IMR-90 (cell line): ENCODE data around the gene EXOC1L. TPM values are rescaled to one million over a fixed set of nuclear protein-coding genes. Genes with fewer than 3 reads are reported as not detected.

ENCODE experiments used
- ATAC-seq: fragments of 200-7000 bp; cut with Tn5 transposase; 2 replicates; pipeline ENCODE4 v1.9.1; 2020; ENCODE audit warnings: low read depth, mild to moderate bottlenecking, moderate library complexity
- BruUV-seq: library from RNA; stranded (reverse); fragments of 400-500 nt; replicated peaks from 2 replicates; lab custom pipeline; 2021; lab: Mats Ljungman, UMichigan
- CTCF ChIA-PET: fragments of 300-600 bp; formaldehyde crosslinking; extraction: SDS; loops from one replicate; lab custom pipeline; 2021; ENCODE audit warnings: antibody characterized with exemption; lab: Yijun Ruan, JAX
- POLR2A ChIA-PET: fragments of 300-600 bp; sonication (Branson Sonifier 250); formaldehyde crosslinking; loops from one replicate; lab custom pipeline; 2022; ENCODE audit warnings: antibody characterized with exemption; ENCODE audit not compliant: unreplicated experiment; lab: Charles Lee
- DNase-seq: peaks from one replicate; pipeline ENCODE4 v3.0.0; 2013
- H2AFZ ChIP-seq: replicated peaks from 2 replicates; pipeline ENCODE3; 2013; ENCODE audit warnings: low read length, mild to moderate bottlenecking; ENCODE audit not compliant: poor library complexity
- H2AK5ac ChIP-seq: 2 replicates; pipeline ENCODE4 v1.6.1; 2013; ENCODE audit warnings: low read depth, low read length, inconsistent platforms
- H2AK9ac ChIP-seq: replicated peaks from 2 replicates; pipeline ENCODE3; 2013; ENCODE audit warnings: mild to moderate bottlenecking, low read depth, low read length, moderate library complexity; ENCODE audit not compliant: poor library complexity
- H2BK120ac ChIP-seq: 2 replicates; pipeline ENCODE4 v1.6.1; 2013; ENCODE audit warnings: low read depth, low read length, inconsistent platforms
- H2BK15ac ChIP-seq: 3 replicates; pipeline ENCODE4 v1.6.1; 2013; ENCODE audit warnings: low read depth, low read length, inconsistent platforms
- H2BK20ac ChIP-seq: 2 replicates; pipeline ENCODE4 v1.6.1; 2013; ENCODE audit warnings: low read depth, mild to moderate bottlenecking, inconsistent platforms, low read length, moderate library complexity
- H2BK5ac ChIP-seq: 2 replicates; pipeline ENCODE4 v1.6.1; 2013; ENCODE audit warnings: mild to moderate bottlenecking, low read depth, low read length, inconsistent platforms; ENCODE audit not compliant: poor library complexity, severe bottlenecking
- H3K14ac ChIP-seq: replicated peaks from 2 replicates; pipeline ENCODE4 v1.6.1; 2013; ENCODE audit warnings: low read depth, low read length, inconsistent platforms
- H3K18ac ChIP-seq: 2 replicates; pipeline ENCODE4 v1.6.1; 2013; ENCODE audit warnings: low read depth, low read length, control low read depth
- H3K23ac ChIP-seq: 2 replicates; pipeline ENCODE4 v1.6.1; 2013; ENCODE audit warnings: low read depth, low read length, inconsistent platforms
- H3K27ac ChIP-seq: 2 replicates; pipeline ENCODE4 v1.5.1; 2013; ENCODE audit warnings: mild to moderate bottlenecking, control low read depth, low read length; ENCODE audit not compliant: insufficient read depth
- H3K27me3 ChIP-seq: 2 replicates; pipeline ENCODE4 v1.6.1; 2013; ENCODE audit warnings: low read length; ENCODE audit not compliant: control insufficient read depth, insufficient read depth
- H3K36me3 ChIP-seq: 2 replicates; pipeline ENCODE4 v1.6.1; 2013; ENCODE audit warnings: low read length, mixed read lengths; ENCODE audit not compliant: control insufficient read depth, insufficient read depth
- H3K4ac ChIP-seq: 2 replicates; pipeline ENCODE4 v1.6.1; 2013; ENCODE audit warnings: low read depth, low read length, inconsistent platforms
- H3K4me1 ChIP-seq: 2 replicates; pipeline ENCODE4 v1.6.1; 2013; ENCODE audit warnings: low read length, mixed read lengths; ENCODE audit not compliant: control insufficient read depth, insufficient read depth
- H3K4me2 ChIP-seq: 2 replicates; pipeline ENCODE4 v1.6.1; 2013; ENCODE audit warnings: low read depth, mild to moderate bottlenecking, control low read depth, low read length, moderate library complexity
- H3K4me3 ChIP-seq: 2 replicates; pipeline ENCODE4 v1.5.1; 2013; ENCODE audit warnings: low read depth, mild to moderate bottlenecking, control low read depth, low read length, moderate library complexity; ENCODE audit not compliant: insufficient read depth
- H3K56ac ChIP-seq: 2 replicates; pipeline ENCODE4 v1.6.1; 2013; ENCODE audit warnings: low read length, inconsistent platforms; ENCODE audit not compliant: insufficient read depth; ENCODE audit errors: extremely low read depth
- H3K79me1 ChIP-seq, 2 experiments: 2 replicates each; pipeline ENCODE4 v1.6.1; 2013; ENCODE audit warnings: low read length in 2 of 2, inconsistent platforms in 1 of 2, low read depth in 1 of 2
- H3K9ac ChIP-seq: 2 replicates; pipeline ENCODE4 v1.6.1; 2013; ENCODE audit warnings: low read depth, low read length, control low read depth
- H3K9me1 ChIP-seq: 2 replicates; pipeline ENCODE4 v1.6.1; 2013; ENCODE audit warnings: low read length, inconsistent platforms; ENCODE audit not compliant: insufficient read depth
- H3K9me3 ChIP-seq: 2 replicates; pipeline ENCODE4 v1.6.1; 2013; ENCODE audit warnings: low read length; ENCODE audit not compliant: control insufficient read depth, insufficient read depth
- H4K20me1 ChIP-seq: 2 replicates; pipeline ENCODE4 v1.6.1; 2013; ENCODE audit warnings: low read length, inconsistent platforms; ENCODE audit not compliant: insufficient read depth
- H4K5ac ChIP-seq: 2 replicates; pipeline ENCODE4 v1.6.1; 2013; ENCODE audit warnings: mild to moderate bottlenecking, low read depth, low read length, control low read depth
- H4K8ac ChIP-seq, 2 experiments: 2 replicates each; pipeline ENCODE4 v1.6.1; 2013; ENCODE audit warnings: low read depth in 2 of 2, low read length in 2 of 2, control low read depth in 1 of 2, inconsistent platforms in 1 of 2
- H4K91ac ChIP-seq: 2 replicates; pipeline ENCODE4 v1.6.1; 2013; ENCODE audit warnings: low read depth, low read length, inconsistent platforms; ENCODE audit not compliant: insufficient read depth
- BHLHE40 ChIP-seq: fragments of 150-350 bp; IDR thresholded peaks from 2 replicates; pipeline ENCODE4 v1.6.1; 2016; ENCODE audit warnings: mild to moderate bottlenecking, low read depth, low read length
- CEBPB ChIP-seq: IDR thresholded peaks from 2 replicates; pipeline ENCODE4 v1.6.1; 2012; ENCODE audit warnings: low read depth, low read length, improper control_type of control experiment
- CHD1 ChIP-seq: IDR thresholded peaks from 2 replicates; pipeline ENCODE4 v1.6.1; 2012; ENCODE audit warnings: low read depth, low read length, improper control_type of control experiment
- FOS ChIP-seq: fragments of 150-350 bp; IDR thresholded peaks from 2 replicates; pipeline ENCODE4 v1.6.1; 2016; ENCODE audit warnings: low read depth, low read length
- MAFK ChIP-seq: IDR thresholded peaks from 2 replicates; pipeline ENCODE4 v1.6.1; 2012; ENCODE audit warnings: low read depth, low read length, improper control_type of control experiment
- MAZ ChIP-seq: IDR thresholded peaks from 2 replicates; pipeline ENCODE4 v1.6.1; 2012; ENCODE audit warnings: low read depth, mild to moderate bottlenecking, low read length, improper control_type of control experiment, moderate library complexity, borderline replicate concordance
- MXI1 ChIP-seq: IDR thresholded peaks from 2 replicates; pipeline ENCODE4 v1.6.1; 2012; ENCODE audit warnings: low read depth, mild to moderate bottlenecking, low read length, moderate library complexity, borderline replicate concordance
- NFE2L2 ChIP-seq: fragments of 150-350 bp; IDR thresholded peaks from 2 replicates; pipeline ENCODE4 v1.6.1; 2016; ENCODE audit warnings: low read depth, mild to moderate bottlenecking, low read length
- POLR2A ChIP-seq: IDR thresholded peaks from 2 replicates; pipeline ENCODE4 v1.6.1; 2012; ENCODE audit warnings: mild to moderate bottlenecking, low read depth, low read length
- RAD21 ChIP-seq: IDR thresholded peaks from 2 replicates; pipeline ENCODE4 v1.6.1; 2012; ENCODE audit warnings: low read length, improper control_type of control experiment
- RCOR1 ChIP-seq: IDR thresholded peaks from 2 replicates; pipeline ENCODE4 v1.6.1; 2012; ENCODE audit warnings: mild to moderate bottlenecking, low read length, improper control_type of control experiment; ENCODE audit not compliant: insufficient replicate concordance
- RFX5 ChIP-seq: IDR thresholded peaks from 2 replicates; pipeline ENCODE4 v1.8.0; 2012; ENCODE audit warnings: low read depth, mild to moderate bottlenecking, low read length, moderate library complexity
- SMC3 ChIP-seq: fragments of 150-350 bp; IDR thresholded peaks from 2 replicates; pipeline ENCODE4 v1.6.1; 2016; ENCODE audit warnings: low read depth, mild to moderate bottlenecking, antibody characterized with exemption, low read length, moderate library complexity
- WGBS, 2 experiments: methylation state at CpG; one replicate each; pipeline versions ENCODE4 v1.1.5 to v1.1.7; 2013; ENCODE audit warnings: missing lambda C conversion rate in 2 of 2; ENCODE audit not compliant: insufficient read length in 1 of 2; ENCODE audit errors: extremely low coverage in 2 of 2; 5-methylcytosine and 5-hydroxymethylcytosine counted together
- dilution Hi-C: fragments of 300-500 bp; cut with HindIII; formaldehyde crosslinking; loops from one replicate; pipeline ENCODE4 v1.14.3; 2018; ENCODE audit warnings: low sequenced_read_pairs; ENCODE audit not compliant: unreplicated experiment
- in situ Hi-C: fragments of 300-500 bp; cut with MboI; formaldehyde crosslinking; loops from 3 replicates; pipeline ENCODE4 v1.14.3; 2019; ENCODE audit warnings: low sequenced_read_pairs, inconsistent platforms, mixed read lengths
- intact Hi-C: fragments of 100-400 bp; cut with micrococcal nuclease; formaldehyde crosslinking; loops from 2 replicates; pipeline ENCODE4 v1.10.0; 2022
- polyA plus RNA-seq, 3 experiments: library from polyadenylated mRNA; depleted of rRNA; stranded (reverse); fragments of >200 nt; gene quantifications; 2 replicates each; pipeline ENCODE4 v1.2.3, GENCODE V29; 2012; ENCODE audit warnings: low replicate concordance in 1 of 3
- total RNA-seq: library from RNA; depleted of rRNA; stranded (reverse); fragments of >200 nt; gene quantifications from 2 replicates; pipeline ENCODE4 v1.2.3, GENCODE V29; 2012
- TF ChIP-seq, protein P1 (sequence below): fragments of 150-350 bp; IDR thresholded peaks from 2 replicates; pipeline ENCODE4 v1.6.1; 2017; ENCODE audit warnings: mild to moderate bottlenecking, antibody characterized with exemption, low read length, low read depth
- TF ChIP-seq, protein P2 (sequence below): fragments of 150-350 bp; IDR thresholded peaks from 2 replicates; pipeline ENCODE4 v1.6.1; 2016; ENCODE audit warnings: low read depth, mild to moderate bottlenecking, low read length, moderate library complexity, borderline replicate concordance
- TF ChIP-seq, protein P3 (sequence below): conservative IDR thresholded peaks from 2 replicates; pipeline ENCODE4 v1.5.1; 2012; ENCODE audit warnings: mild to moderate bottlenecking, low read depth, low read length, improper control_type of control experiment

The EXOC1L gene
- total and polyA plus RNA-seq, 2 of the 4 experiments (the other 2 are of a cell fraction): not detected

DNA sequence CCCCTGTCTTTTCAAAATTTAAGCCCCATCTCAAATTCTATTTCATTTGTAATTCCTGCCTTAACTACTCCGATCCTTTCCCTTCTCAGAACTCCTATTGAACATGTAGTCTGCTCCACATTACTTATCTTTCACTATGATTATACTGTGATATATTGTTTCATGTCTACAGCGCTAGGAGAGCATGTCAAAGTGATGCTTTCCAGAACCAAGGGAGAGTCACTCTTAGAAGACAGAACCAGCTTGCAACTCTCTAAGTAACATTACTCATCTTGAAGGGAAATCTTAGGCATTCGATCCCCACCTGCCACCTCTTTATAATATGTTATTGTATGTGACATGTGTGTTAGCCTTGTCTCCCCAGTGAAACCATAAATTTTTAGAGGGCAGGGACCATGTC is 10.5 kb downstream of the EXOC1L start:
- dilution Hi-C loops (no loop called here), intact Hi-C loops (no loop called here), in situ Hi-C loops (no loop called here)
- Histone ChIP-seq H3K4me3 (no peak overlapping the region), H3K9ac (no peak overlapping the region), H3K4ac (no peak overlapping the region), H2BK120ac (no peak overlapping the region), H3K36me3 (no peaks in the 10 kb centered on the region), H2BK20ac (no peak overlapping the region), H2AK5ac (no peak overlapping the region), H3K23ac (no peak overlapping the region), H3K9me1 (no peaks in the 10 kb centered on the region), H3K27ac (no peak overlapping the region), H2AK9ac (no peak overlapping the region), H4K20me1 (no peaks in the 10 kb centered on the region), H3K9me3 (no peaks in the 10 kb centered on the region), H3K4me1 (no peaks in the 10 kb centered on the region), H3K56ac (no peak overlapping the region), H3K14ac (no peak overlapping the region), H3K79me1 (no peaks in the 10 kb centered on the region), H3K18ac (no peak overlapping the region), H3K4me2 (no peak overlapping the region), H2BK5ac (no peak overlapping the region), H2AFZ (no peak overlapping the region), H4K5ac (no peak overlapping the region), H2BK15ac (no peak overlapping the region), H4K91ac (no peak overlapping the region), H4K8ac (no peak overlapping the region), H3K27me3 (peaks cover 2% of the 10 kb centered on the region; the same call in 1 of the 2 replicates)
- ChIA-PET POLR2A (interaction anchor here (0.6 kb wide), 1 partner anchor 348 kb away, joined by 3 read pairs; no protein-coding TSS in a partner anchor), CTCF (no interaction called here)
- ATAC-seq: no peak
- WGBS, 2 experiments: no CpG with 5 or more reads among the region's 3 CpGs
- DNase-seq: no peak
- TF ChIP-seq CHD1 (no peak), RCOR1 (no peak), MXI1 (no peak), MAFK (no peak), NFE2L2 (no peak), SMC3 (no peak), POLR2A (no peak), RFX5 (no peak), FOS (no peak), BHLHE40 (no peak), MAZ (no peak), RAD21 (no peak), CEBPB (no peak)
- TF ChIP-seq, protein P1, sequence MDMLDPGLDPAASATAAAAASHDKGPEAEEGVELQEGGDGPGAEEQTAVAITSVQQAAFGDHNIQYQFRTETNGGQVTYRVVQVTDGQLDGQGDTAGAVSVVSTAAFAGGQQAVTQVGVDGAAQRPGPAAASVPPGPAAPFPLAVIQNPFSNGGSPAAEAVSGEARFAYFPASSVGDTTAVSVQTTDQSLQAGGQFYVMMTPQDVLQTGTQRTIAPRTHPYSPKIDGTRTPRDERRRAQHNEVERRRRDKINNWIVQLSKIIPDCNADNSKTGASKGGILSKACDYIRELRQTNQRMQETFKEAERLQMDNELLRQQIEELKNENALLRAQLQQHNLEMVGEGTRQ: no peak
- TF ChIP-seq, protein P2, sequence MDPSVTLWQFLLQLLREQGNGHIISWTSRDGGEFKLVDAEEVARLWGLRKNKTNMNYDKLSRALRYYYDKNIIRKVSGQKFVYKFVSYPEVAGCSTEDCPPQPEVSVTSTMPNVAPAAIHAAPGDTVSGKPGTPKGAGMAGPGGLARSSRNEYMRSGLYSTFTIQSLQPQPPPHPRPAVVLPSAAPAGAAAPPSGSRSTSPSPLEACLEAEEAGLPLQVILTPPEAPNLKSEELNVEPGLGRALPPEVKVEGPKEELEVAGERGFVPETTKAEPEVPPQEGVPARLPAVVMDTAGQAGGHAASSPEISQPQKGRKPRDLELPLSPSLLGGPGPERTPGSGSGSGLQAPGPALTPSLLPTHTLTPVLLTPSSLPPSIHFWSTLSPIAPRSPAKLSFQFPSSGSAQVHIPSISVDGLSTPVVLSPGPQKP: no peak
- TF ChIP-seq, protein P3, sequence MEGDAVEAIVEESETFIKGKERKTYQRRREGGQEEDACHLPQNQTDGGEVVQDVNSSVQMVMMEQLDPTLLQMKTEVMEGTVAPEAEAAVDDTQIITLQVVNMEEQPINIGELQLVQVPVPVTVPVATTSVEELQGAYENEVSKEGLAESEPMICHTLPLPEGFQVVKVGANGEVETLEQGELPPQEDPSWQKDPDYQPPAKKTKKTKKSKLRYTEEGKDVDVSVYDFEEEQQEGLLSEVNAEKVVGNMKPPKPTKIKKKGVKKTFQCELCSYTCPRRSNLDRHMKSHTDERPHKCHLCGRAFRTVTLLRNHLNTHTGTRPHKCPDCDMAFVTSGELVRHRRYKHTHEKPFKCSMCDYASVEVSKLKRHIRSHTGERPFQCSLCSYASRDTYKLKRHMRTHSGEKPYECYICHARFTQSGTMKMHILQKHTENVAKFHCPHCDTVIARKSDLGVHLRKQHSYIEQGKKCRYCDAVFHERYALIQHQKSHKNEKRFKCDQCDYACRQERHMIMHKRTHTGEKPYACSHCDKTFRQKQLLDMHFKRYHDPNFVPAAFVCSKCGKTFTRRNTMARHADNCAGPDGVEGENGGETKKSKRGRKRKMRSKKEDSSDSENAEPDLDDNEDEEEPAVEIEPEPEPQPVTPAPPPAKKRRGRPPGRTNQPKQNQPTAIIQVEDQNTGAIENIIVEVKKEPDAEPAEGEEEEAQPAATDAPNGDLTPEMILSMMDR: no peak
- no TSS peak for BruUV-seq
